ENCODE data around the gene XRCC1. TPM values are rescaled to one million over a fixed set of nuclear protein-coding genes. Genes with fewer than 3 reads are reported as not detected.

XRCC1 gene
- total RNA-seq, 2 experiments from 2014 or later = 46.5 to 48.4 TPM

- CTCF ChIA-PET = interaction anchor here (0.9 kb wide), 1 partner anchor 26 kb away, joined by 3 read pairs; no protein-coding TSS in a partner anchor
- no peaks in the 10 kb centered on the region for H3K27me3 Mint-ChIP-seq (ENCODE audit: low read depth)
- POLR2A ChIA-PET = no interaction called here
- no peak for ATAC-seq
- H3K36me3 Mint-ChIP-seq (ENCODE audit: low read depth) = peaks cover 2% of the 10 kb centered on the region
- H3K4me3 Mint-ChIP-seq = no peak overlapping the region
- H3K27ac Mint-ChIP-seq = no peak overlapping the region
- H3K9me3 Mint-ChIP-seq (ENCODE audit: insufficient read depth) = no peaks in the 10 kb centered on the region
- DNase-seq = no peak
- H3K4me1 Mint-ChIP-seq (ENCODE audit: low read depth) = no peaks in the 10 kb centered on the region
Observed at GRCh38 chr19:43495082-43495481, 80.2 kb downstream of the XRCC1 start.

Other genes with a start within 250 kb of the XRCC1 start
- gene CD177, start 221.8 kb downstream of the XRCC1 start, total RNA-seq = not detected
- not detected for gene TEX101, start 160.6 kb downstream of the XRCC1 start, total RNA-seq
- gene LYPD3, start 109.9 kb downstream of the XRCC1 start, total RNA-seq = 1 to 10 TPM in 1 of 2 experiments, under 1 TPM in 1; 0.68 to 1.1 TPM
- 10 to 100 TPM; 14.9 to 15.5 TPM for gene PHLDB3, start 70.8 kb downstream of the XRCC1 start, total RNA-seq
- 10 to 100 TPM; 67.9 to 69.1 TPM for gene ETHE1, start 48.3 kb downstream of the XRCC1 start, total RNA-seq
- 1 to 10 TPM; 3.4 to 3.7 TPM for gene ZNF575, start 42.3 kb downstream of the XRCC1 start, total RNA-seq
- gene PINLYP, start 274 bp upstream of the XRCC1 start, total RNA-seq = 1 to 10 TPM; 7.4 to 8.9 TPM
- gene IRGQ, start 20.6 kb upstream of the XRCC1 start, total RNA-seq = 10 to 100 TPM; 11.2 to 14.0 TPM
- 10 to 100 TPM; 14.1 to 17.3 TPM for gene ZNF576, start 21.1 kb upstream of the XRCC1 start, total RNA-seq
- under 1 TPM; 0.71 to 0.73 TPM for gene SRRM5, start 36.6 kb upstream of the XRCC1 start, total RNA-seq
- gene ZNF428, start 44.1 kb upstream of the XRCC1 start, total RNA-seq = 10 to 100 TPM; 29.9 to 31.5 TPM
- under 1 TPM; 0.10 to 0.40 TPM for gene CADM4, start 64.3 kb upstream of the XRCC1 start, total RNA-seq
- gene PLAUR, start 94.6 kb upstream of the XRCC1 start, total RNA-seq = 10 to 100 TPM; 10.1 to 11.6 TPM
- gene IRGC, start 140.5 kb upstream of the XRCC1 start, total RNA-seq = not detected
- gene SMG9, start 179.4 kb upstream of the XRCC1 start, total RNA-seq = 10 to 100 TPM; 60.0 to 65.1 TPM
- 10 to 100 TPM; 28.8 to 31.9 TPM for gene KCNN4, start 205.4 kb upstream of the XRCC1 start, total RNA-seq
- 1 to 10 TPM in 1 of 2 experiments, under 1 TPM in 1; 0.70 to 1.1 TPM for gene LYPD5, start 226.9 kb upstream of the XRCC1 start, total RNA-seq

All from activated CD8-positive, alpha-beta T cell treated with anti-CD3 and anti-CD28 coated beads, Interleukin-2, amount 10 ng/mL, durations not matched to agents 7 days and 5 days (primary cell).